Smooth muscle cell (in vitro differentiated cells): ENCODE data around the gene KCNJ10. TPM values are rescaled to one million over a fixed set of nuclear protein-coding genes. Genes with fewer than 3 reads are reported as not detected.

Experiments
- DNase-seq: peaks from one replicate; lab custom pipeline; 2025; ENCODE audit not compliant: unreplicated experiment; lab: John Stamatoyannopoulos, UW
- H2AFZ ChIP-seq: fragments of 200-600 bp; sonication (generic); 2 replicates; pipeline ENCODE4 v1.6.0; 2016; ENCODE audit warnings: antibody characterized with exemption, low read depth, mild to moderate bottlenecking
- H3F3A ChIP-seq: fragments of 200-600 bp; sonication (generic); 2 replicates; pipeline ENCODE4 v1.6.0; 2017; ENCODE audit warnings: antibody characterized with exemption, low read depth
- H3K27ac ChIP-seq: fragments of 200-600 bp; sonication (generic); 2 replicates; pipeline ENCODE4 v1.5.1; 2016; ENCODE audit warnings: low read depth, mild to moderate bottlenecking
- H3K27me3 ChIP-seq: fragments of 200-600 bp; sonication (generic); 2 replicates; pipeline ENCODE4 v1.6.1; 2016; ENCODE audit warnings: low read depth, mild to moderate bottlenecking
- H3K36me3 ChIP-seq: fragments of 200-600 bp; sonication (generic); 2 replicates; pipeline ENCODE4 v1.5.1; 2016; ENCODE audit warnings: low read depth
- H3K4me1 ChIP-seq: fragments of 200-600 bp; sonication (generic); 2 replicates; pipeline ENCODE4 v1.5.1; 2016; ENCODE audit warnings: low read depth
- H3K4me2 ChIP-seq: fragments of 200-600 bp; sonication (generic); 2 replicates; pipeline ENCODE4 v1.6.0; 2016; ENCODE audit warnings: mild to moderate bottlenecking
- H3K4me3 ChIP-seq: fragments of 200-600 bp; sonication (generic); 2 replicates; pipeline ENCODE4 v1.5.1; 2016; ENCODE audit warnings: mild to moderate bottlenecking
- H3K79me2 ChIP-seq: fragments of 200-600 bp; sonication (generic); 2 replicates; pipeline ENCODE4 v1.6.0; 2016; ENCODE audit warnings: low read depth, mild to moderate bottlenecking
- H3K9ac ChIP-seq: fragments of 200-600 bp; sonication (generic); 2 replicates; pipeline ENCODE4 v1.6.0; 2016; ENCODE audit warnings: low read depth
- H3K9me3 ChIP-seq: fragments of 200-600 bp; sonication (generic); replicated peaks from 2 replicates; pipeline ENCODE4 v1.5.1; 2016; ENCODE audit warnings: low read depth
- H4K20me1 ChIP-seq: fragments of 200-600 bp; sonication (generic); 2 replicates; pipeline ENCODE4 v1.6.0; 2016; ENCODE audit warnings: low read depth
- CTCF ChIP-seq: fragments of 200-600 bp; sonication (generic); IDR thresholded peaks from 2 replicates; pipeline ENCODE4 v1.5.1; 2017; ENCODE audit warnings: borderline replicate concordance, mild to moderate bottlenecking, antibody characterized with exemption; ENCODE audit not compliant: insufficient read depth, poor library complexity, severe bottlenecking
- WGBS: methylation state at CpG from one replicate; pipeline ENCODE4 v1.1.7; 2016; ENCODE audit warnings: low lambda C conversion rate; 5-methylcytosine and 5-hydroxymethylcytosine counted together
- polyA plus RNA-seq: library from polyadenylated mRNA; unstranded; fragments of >200 nt; fragmentation: Nextera tagmentation; extraction: Ambion mirVana; gene quantifications from 2 replicates; pipeline ENCODE4 v1.2.1, GENCODE V29; 2016
- total RNA-seq: library from RNA; depleted of rRNA; stranded (reverse); fragments of >200 nt; gene quantifications from 2 replicates; pipeline ENCODE4 v1.2.3, GENCODE V29; 2014

Gene KCNJ10
- total and polyA plus RNA-seq, 2 experiments from 2014 or later, result not detected

- H3K36me3 ChIP-seq, result no peaks in the 10 kb centered on the region
- no peak for DNase-seq
- H3K27me3 ChIP-seq, result no peaks in the 10 kb centered on the region
- 96% methylated on average over 6 of the region's 6 CpGs for WGBS
- no peak overlapping the region for H3K27ac ChIP-seq
- no peaks in the 10 kb centered on the region for H3K79me2 ChIP-seq
- H3K4me3 ChIP-seq, result no peak overlapping the region
- no peaks in the 10 kb centered on the region for H3K9me3 ChIP-seq
- H3K9ac ChIP-seq, result no peak overlapping the region
- no peak for TF ChIP-seq CTCF
- no peak overlapping the region for H2AFZ ChIP-seq
- H4K20me1 ChIP-seq, result no peaks in the 10 kb centered on the region
- H3K4me2 ChIP-seq, result no peak overlapping the region
- H3F3A ChIP-seq, result no peaks in the 10 kb centered on the region
- H3K4me1 ChIP-seq, result no peaks in the 10 kb centered on the region
Measured at GRCh38 chr1:159985473-159985872, 84.5 kb downstream of the KCNJ10 start.

- 66% methylated on average over 5 of the region's 5 CpGs for WGBS
- no peak overlapping the region for H3K4me3 ChIP-seq
- no peaks in the 10 kb centered on the region for H3K36me3 ChIP-seq
- H3K79me2 ChIP-seq, result no peaks in the 10 kb centered on the region
- no peak for DNase-seq
- no peak overlapping the region for H3K27ac ChIP-seq
- no peak for TF ChIP-seq CTCF
- H3F3A ChIP-seq, result no peaks in the 10 kb centered on the region
- H3K9ac ChIP-seq, result no peak overlapping the region
- H3K9me3 ChIP-seq, result no peaks in the 10 kb centered on the region
- H2AFZ ChIP-seq, result no peak overlapping the region
- no peak overlapping the region for H3K4me2 ChIP-seq
- no peaks in the 10 kb centered on the region for H4K20me1 ChIP-seq
- H3K4me1 ChIP-seq, result no peaks in the 10 kb centered on the region
- H3K27me3 ChIP-seq, result peaks cover 1% of the 10 kb centered on the region
Measured at GRCh38 chr1:159983681-159984080, 86.3 kb downstream of the KCNJ10 start.

DNA sequence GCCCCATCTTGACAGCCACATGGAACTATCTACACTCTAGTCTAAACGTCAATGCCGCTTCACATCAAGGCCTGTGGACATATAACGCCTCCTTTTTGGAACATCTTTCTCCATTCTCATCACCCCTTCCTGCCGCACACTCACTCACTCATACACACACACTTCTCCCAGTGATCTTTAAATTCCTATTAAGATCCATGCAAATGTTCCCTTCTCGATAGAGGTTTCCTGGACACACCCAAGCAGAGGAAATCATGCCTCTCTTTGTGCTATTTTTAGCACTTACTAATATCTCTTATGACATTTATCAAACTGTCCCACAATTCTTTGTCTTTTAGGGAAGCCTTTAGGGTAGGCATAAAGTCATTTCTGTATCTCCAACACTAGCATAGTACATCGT is 87.7 kb downstream of the KCNJ10 start:
- no peak overlapping the region for H3K4me2 ChIP-seq
- H3K9me3 ChIP-seq, result no peaks in the 10 kb centered on the region
- peaks cover 14% of the 10 kb centered on the region for H3K27me3 ChIP-seq
- no peak overlapping the region for H3K27ac ChIP-seq
- no peak overlapping the region for H2AFZ ChIP-seq
- no peaks in the 10 kb centered on the region for H3K36me3 ChIP-seq
- DNase-seq, result no peak
- H3K79me2 ChIP-seq, result no peaks in the 10 kb centered on the region
- no peaks in the 10 kb centered on the region for H3K4me1 ChIP-seq
- TF ChIP-seq CTCF, result no peak
- no peaks in the 10 kb centered on the region for H3F3A ChIP-seq
- H3K9ac ChIP-seq, result no peak overlapping the region
- 76% methylated on average over 6 of the region's 6 CpGs for WGBS
- H3K4me3 ChIP-seq, result no peak overlapping the region
- H4K20me1 ChIP-seq, result no peaks in the 10 kb centered on the region

GRCh38 chr1:159981351-159982055 is 88.5 kb downstream of the KCNJ10 start:
- Histone ChIP-seq H3K9ac (no peak overlapping the region), H4K20me1 (no peaks in the 10 kb centered on the region), H3K27me3 (peaks cover 22% of the 10 kb centered on the region), H3K27ac (no peak overlapping the region), H3K4me3 (no peak overlapping the region), H3K4me2 (no peak overlapping the region), H3K79me2 (no peaks in the 10 kb centered on the region), H3K36me3 (no peaks in the 10 kb centered on the region), H3K4me1 (no peaks in the 10 kb centered on the region), H3F3A (no peaks in the 10 kb centered on the region), H2AFZ (no peak overlapping the region), H3K9me3 (no peaks in the 10 kb centered on the region)
- WGBS, result 89% methylated on average over 6 of the region's 6 CpGs
- TF ChIP-seq CTCF, result no peak
- no peak for DNase-seq
